C4-2B (cell line): ENCODE data around the gene CACNA1B.

Source experiments
- ZFX ChIP-seq: fragments of 450-650 bp; IDR thresholded peaks from 2 replicates; pipeline ENCODE4 v1.6.1; 2017
- TF ChIP-seq, protein P1 (sequence below): fragments of 450-650 bp; conservative IDR thresholded peaks from 2 replicates; pipeline ENCODE4 v1.5.1; 2017; ENCODE audit warnings: mild to moderate bottlenecking

DNA sequence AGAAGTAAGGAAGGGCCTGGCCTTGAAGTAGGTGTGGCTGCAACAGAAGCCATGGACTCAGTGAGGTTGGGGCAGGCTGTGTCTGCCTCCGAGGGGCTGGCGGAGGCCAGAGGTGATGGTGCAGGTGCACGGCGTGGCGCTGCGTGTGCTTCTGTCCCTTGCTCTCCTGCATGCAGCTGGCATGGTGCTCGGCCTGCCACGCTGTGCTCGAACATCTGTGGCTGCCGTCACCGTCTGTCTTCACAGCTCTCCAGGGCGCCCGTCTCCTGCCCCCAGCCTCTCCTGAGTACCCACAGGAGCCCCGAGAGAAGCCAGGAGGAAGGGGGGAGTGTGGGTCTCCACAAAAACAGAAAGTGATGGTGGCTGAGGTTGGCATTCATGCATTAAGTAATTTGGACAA is 193.7 kb downstream of the CACNA1B start:
- TF ChIP-seq, protein P1, sequence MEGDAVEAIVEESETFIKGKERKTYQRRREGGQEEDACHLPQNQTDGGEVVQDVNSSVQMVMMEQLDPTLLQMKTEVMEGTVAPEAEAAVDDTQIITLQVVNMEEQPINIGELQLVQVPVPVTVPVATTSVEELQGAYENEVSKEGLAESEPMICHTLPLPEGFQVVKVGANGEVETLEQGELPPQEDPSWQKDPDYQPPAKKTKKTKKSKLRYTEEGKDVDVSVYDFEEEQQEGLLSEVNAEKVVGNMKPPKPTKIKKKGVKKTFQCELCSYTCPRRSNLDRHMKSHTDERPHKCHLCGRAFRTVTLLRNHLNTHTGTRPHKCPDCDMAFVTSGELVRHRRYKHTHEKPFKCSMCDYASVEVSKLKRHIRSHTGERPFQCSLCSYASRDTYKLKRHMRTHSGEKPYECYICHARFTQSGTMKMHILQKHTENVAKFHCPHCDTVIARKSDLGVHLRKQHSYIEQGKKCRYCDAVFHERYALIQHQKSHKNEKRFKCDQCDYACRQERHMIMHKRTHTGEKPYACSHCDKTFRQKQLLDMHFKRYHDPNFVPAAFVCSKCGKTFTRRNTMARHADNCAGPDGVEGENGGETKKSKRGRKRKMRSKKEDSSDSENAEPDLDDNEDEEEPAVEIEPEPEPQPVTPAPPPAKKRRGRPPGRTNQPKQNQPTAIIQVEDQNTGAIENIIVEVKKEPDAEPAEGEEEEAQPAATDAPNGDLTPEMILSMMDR = no peak
- no peak for TF ChIP-seq ZFX
